ENCODE measurements around the gene BCKDHB.

DNA sequence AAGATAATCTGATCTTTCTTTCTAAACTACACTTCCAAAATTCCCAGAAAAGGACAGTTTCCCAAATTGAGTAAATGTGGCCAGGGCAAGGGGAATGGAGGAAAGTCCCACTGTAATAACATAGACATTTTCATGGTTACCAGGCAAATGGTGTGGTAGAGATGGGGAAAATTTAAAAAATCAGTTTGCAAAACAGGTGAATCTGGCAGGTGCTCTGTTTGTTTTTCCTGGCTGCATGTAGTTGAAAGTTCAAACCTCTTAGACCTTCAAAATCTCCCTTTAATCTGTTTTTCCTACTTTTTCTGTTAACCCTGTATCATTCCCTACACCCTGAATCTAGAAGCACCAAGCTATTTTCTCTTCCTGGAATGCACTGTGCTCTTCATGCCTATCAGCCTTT, 2.0 kb upstream of the BCKDHB start:
- TF ChIP-seq, protein P1, sequence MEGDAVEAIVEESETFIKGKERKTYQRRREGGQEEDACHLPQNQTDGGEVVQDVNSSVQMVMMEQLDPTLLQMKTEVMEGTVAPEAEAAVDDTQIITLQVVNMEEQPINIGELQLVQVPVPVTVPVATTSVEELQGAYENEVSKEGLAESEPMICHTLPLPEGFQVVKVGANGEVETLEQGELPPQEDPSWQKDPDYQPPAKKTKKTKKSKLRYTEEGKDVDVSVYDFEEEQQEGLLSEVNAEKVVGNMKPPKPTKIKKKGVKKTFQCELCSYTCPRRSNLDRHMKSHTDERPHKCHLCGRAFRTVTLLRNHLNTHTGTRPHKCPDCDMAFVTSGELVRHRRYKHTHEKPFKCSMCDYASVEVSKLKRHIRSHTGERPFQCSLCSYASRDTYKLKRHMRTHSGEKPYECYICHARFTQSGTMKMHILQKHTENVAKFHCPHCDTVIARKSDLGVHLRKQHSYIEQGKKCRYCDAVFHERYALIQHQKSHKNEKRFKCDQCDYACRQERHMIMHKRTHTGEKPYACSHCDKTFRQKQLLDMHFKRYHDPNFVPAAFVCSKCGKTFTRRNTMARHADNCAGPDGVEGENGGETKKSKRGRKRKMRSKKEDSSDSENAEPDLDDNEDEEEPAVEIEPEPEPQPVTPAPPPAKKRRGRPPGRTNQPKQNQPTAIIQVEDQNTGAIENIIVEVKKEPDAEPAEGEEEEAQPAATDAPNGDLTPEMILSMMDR (IDR thresholded peaks at IDR 0.05) = no peak
- no peak for TF ChIP-seq POLR2A (IDR thresholded peaks at IDR 0.05)

Data from lower leg skin (tissue), 3 donors.